Upper lobe of left lung (tissue), 6 donors: Measurements from ENCODE around the gene ABCD3. TPM values are rescaled to one million over a fixed set of nuclear protein-coding genes. Genes with fewer than 3 reads are reported as not detected.

ENCODE experiments used
- ATAC-seq, 2 donors: fragments of 200-7000 bp; cut with Tn5 transposase; one replicate each; pipeline ENCODE4 v1.9.1; 2022; ENCODE audit warnings: mild to moderate bottlenecking in 2 of 2, moderate library complexity in 2 of 2; ENCODE audit not compliant: low FRiP score in 2 of 2
- DNase-seq, 2 donors: peaks; one replicate each; pipeline ENCODE4 v3.0.0-alpha.2; 2019 to 2020
- H3K27ac ChIP-seq, 4 donors: fragments of 200-600 bp; sonication (generic); one replicate each; pipeline ENCODE4 v1.5.1; 2016 to 2019
- H3K27me3 ChIP-seq, 4 donors: fragments of 200-600 bp; sonication (generic); one replicate each; pipeline ENCODE4 v1.5.1; 2017 to 2019
- H3K36me3 ChIP-seq, 4 donors: fragments of 200-600 bp; sonication (generic); one replicate each; pipeline ENCODE4 v1.5.1; 2016 to 2019
- H3K4me1 ChIP-seq, 4 donors: fragments of 200-600 bp; sonication (generic); one replicate each; pipeline ENCODE4 v1.5.1; 2018 to 2019
- H3K4me3 ChIP-seq, 4 donors: fragments of 200-600 bp; sonication (generic); one replicate each; pipeline ENCODE4 v1.5.1; 2017 to 2019; ENCODE audit warnings: mild to moderate bottlenecking in 2 of 4, moderate library complexity in 1 of 4
- H3K9me3 ChIP-seq, 4 donors: fragments of 200-600 bp; sonication (generic); one replicate each; pipeline ENCODE4 v1.5.1; 2018 to 2019
- EP300 ChIP-seq, 4 donors: sonication (generic); formaldehyde crosslinking; IDR thresholded peaks; one replicate each; pipeline ENCODE4 v1.5.1; 2017; ENCODE audit warnings: antibody characterized with exemption in 4 of 4, control low read depth in 2 of 4
- POLR2A ChIP-seq, 4 donors: fragments of 450-650 bp; IDR thresholded peaks; one replicate each; pipeline ENCODE4 v1.5.1; 2016 to 2017; ENCODE audit warnings: antibody characterized with exemption in 4 of 4, mild to moderate bottlenecking in 2 of 4
- POLR2AphosphoS5 ChIP-seq, 2 donors: sonication (generic); formaldehyde crosslinking; IDR thresholded peaks; one replicate each; pipeline ENCODE4 v1.5.1; 2017; ENCODE audit warnings: antibody characterized with exemption in 2 of 2
- WGBS, 2 donors: methylation state at CpG; one replicate each; pipeline ENCODE4 v1.1.5; 2017 to 2018; 5-methylcytosine and 5-hydroxymethylcytosine counted together
- total RNA-seq, 6 donors: library from RNA; depleted of rRNA in 4 of 6; stranded (reverse); fragments of >200 nt in 4 of 6; gene quantifications; one replicate each; pipeline versions ENCODE4 v1.1.0 to v1.2.1, GENCODE V29; 2016 to 2021
- TF ChIP-seq, protein P1 (sequence below), 6 experiments: fragments of 450-650 bp in 4 of 6; fragments of 200-600 bp in 2 of 6; sonication (generic) in 2 of 6; IDR thresholded peaks; one replicate each; pipeline ENCODE4 v1.5.1; 2016 to 2019; ENCODE audit warnings: antibody characterized with exemption in 6 of 6
- donor health status: DM: no; HTN: no; CAD: no; lungs with moderate emphysema.
- donor health status: DM: no; HTN: yes; CAD: no; lungs with severe emphysema.

ABCD3 gene
- total RNA-seq, 6 donors from 2014 or later = 14.2 to 54.8 (median 38.1) TPM

DNA sequence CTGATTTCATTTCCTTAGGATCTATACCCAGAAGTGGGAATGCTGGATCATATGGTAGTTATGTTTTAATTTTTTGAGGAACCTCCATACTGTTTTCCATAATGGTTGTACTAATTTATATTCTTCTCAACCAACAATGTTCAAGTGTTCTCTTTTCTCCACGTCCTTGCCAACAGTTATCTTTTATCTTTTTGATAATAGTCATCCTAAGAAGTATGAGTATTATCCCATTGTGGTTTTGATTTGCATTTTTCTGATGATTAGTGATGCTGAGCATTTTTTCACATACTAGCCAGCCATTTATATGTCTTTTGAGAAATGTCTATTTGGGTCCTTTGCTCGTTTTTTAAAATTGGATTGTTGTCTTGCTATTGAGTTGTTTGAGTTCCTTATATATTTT is 38.5 kb downstream of the ABCD3 start:
- DNase-seq (no peak), ATAC-seq (no peak)
- 83 to 86% methylated on average over 2 of the region's 2 CpGs for WGBS, 2 donors
- Histone ChIP-seq H3K27me3 (no peaks in the 10 kb centered on the region), H3K27ac (no peak overlapping the region), H3K9me3 (peaks cover 0 to 4% (median under 1%) of the 10 kb centered on the region in 4 donors), H3K36me3 (peaks cover 0 to 22% (median 0%) of the 10 kb centered on the region in 4 donors), H3K4me1 (peaks cover 0 to 4% (median 0%) of the 10 kb centered on the region in 4 donors), H3K4me3 (no peak overlapping the region)
- TF ChIP-seq POLR2AphosphoS5 (IDR thresholded peaks at IDR 0.05) (no peak), EP300 (IDR thresholded peaks at IDR 0.05) (no peak), POLR2A (IDR thresholded peaks at IDR 0.05) (no peak)
- TF ChIP-seq, protein P1, sequence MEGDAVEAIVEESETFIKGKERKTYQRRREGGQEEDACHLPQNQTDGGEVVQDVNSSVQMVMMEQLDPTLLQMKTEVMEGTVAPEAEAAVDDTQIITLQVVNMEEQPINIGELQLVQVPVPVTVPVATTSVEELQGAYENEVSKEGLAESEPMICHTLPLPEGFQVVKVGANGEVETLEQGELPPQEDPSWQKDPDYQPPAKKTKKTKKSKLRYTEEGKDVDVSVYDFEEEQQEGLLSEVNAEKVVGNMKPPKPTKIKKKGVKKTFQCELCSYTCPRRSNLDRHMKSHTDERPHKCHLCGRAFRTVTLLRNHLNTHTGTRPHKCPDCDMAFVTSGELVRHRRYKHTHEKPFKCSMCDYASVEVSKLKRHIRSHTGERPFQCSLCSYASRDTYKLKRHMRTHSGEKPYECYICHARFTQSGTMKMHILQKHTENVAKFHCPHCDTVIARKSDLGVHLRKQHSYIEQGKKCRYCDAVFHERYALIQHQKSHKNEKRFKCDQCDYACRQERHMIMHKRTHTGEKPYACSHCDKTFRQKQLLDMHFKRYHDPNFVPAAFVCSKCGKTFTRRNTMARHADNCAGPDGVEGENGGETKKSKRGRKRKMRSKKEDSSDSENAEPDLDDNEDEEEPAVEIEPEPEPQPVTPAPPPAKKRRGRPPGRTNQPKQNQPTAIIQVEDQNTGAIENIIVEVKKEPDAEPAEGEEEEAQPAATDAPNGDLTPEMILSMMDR (IDR thresholded peaks at IDR 0.05) = no peak

DNA sequence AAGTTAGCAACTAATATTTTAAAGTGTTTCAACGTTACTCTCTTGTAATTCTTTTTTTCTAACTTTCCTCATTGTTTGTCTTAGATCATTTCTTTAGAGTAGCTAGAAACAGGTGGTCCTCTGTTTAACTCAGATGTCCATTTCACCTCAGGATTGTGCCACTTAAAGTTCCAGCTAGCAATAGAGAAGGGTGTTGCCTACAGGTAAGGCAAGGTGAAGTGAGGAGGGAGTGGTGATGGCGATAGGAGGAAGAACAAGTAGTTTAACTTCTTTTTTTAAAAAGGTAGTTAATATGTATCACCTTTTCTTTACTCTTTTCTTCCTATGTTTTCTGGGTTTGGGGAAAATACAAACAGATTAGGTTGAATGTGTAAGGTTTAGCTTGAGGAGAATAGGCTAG is 44.4 kb downstream of the ABCD3 start:
- TF ChIP-seq POLR2AphosphoS5 (IDR thresholded peaks at IDR 0.05) (no peak), EP300 (IDR thresholded peaks at IDR 0.05) (no peak), POLR2A (IDR thresholded peaks at IDR 0.05) (no peak)
- peaks cover 12 to 29% (median 20%) of the 10 kb centered on the region in 4 donors for H3K4me1 ChIP-seq
- H3K36me3 ChIP-seq = peaks cover 0 to 24% (median 0%) of the 10 kb centered on the region in 4 donors
- no peak for ATAC-seq
- H3K27me3 ChIP-seq = no peaks in the 10 kb centered on the region
- peak in 1 of 2 donors; percentile 24 for DNase-seq
- WGBS, 2 donors = 65 to 83% methylated on average over 2 of the region's 2 CpGs
- H3K27ac ChIP-seq = peak overlapping the region in 2 of 4 donors; percentile 32 to 64
- H3K4me3 ChIP-seq = no peak overlapping the region
- no peaks in the 10 kb centered on the region for H3K9me3 ChIP-seq

DNA sequence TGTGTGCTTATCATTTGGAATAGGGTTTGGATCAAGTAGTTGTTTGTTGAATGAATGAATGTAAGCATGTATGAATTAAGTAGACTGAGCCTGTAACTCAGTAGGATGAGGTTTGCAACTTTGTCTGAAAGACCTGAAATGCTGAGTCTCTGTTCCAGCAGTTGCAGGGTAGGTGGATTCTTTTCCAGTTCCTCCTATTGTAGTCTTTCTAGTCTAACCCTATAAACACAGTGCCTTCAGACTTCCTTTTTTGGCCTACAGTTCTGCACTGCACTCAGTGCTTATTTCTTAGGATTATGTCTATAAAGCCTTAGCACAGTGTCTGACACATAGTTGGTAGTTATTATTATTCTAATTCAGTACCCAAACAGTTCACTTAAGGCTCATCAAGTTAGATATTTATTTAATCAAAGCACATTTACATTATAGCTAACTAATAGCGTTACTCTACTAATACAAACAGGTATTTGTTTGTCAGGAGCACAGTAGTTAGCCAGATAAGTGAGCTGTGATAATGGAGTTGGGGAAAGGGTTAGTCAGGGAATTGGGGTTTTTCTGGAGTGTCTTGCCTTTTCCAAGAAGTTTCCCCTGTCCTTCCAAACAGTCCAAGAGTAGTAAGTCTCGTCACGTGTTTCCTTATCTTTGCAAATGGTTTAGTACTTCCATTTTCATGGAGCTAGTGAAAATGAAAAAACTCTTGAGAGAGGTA is 45.0 kb downstream of the ABCD3 start:
- DNase-seq = no peak
- H3K4me3 ChIP-seq = no peak overlapping the region
- peaks cover 12 to 29% (median 20%) of the 10 kb centered on the region in 4 donors for H3K4me1 ChIP-seq
- H3K36me3 ChIP-seq = peaks cover 0 to 28% (median 2%) of the 10 kb centered on the region in 4 donors
- TF ChIP-seq EP300 (IDR thresholded peaks at IDR 0.05) = no peak
- TF ChIP-seq, protein P1 (IDR thresholded peaks at IDR 0.05) = no peak
- H3K27me3 ChIP-seq = no peaks in the 10 kb centered on the region
- no peaks in the 10 kb centered on the region for H3K9me3 ChIP-seq
- peak in 1 of 2 donors; percentile 53 for ATAC-seq
- peak overlapping the region in 3 of 4 donors; percentile 4 to 64 (median 32) for H3K27ac ChIP-seq
- WGBS, 2 donors = 49 to 62% methylated on average over 3 of the region's 3 CpGs

DNA sequence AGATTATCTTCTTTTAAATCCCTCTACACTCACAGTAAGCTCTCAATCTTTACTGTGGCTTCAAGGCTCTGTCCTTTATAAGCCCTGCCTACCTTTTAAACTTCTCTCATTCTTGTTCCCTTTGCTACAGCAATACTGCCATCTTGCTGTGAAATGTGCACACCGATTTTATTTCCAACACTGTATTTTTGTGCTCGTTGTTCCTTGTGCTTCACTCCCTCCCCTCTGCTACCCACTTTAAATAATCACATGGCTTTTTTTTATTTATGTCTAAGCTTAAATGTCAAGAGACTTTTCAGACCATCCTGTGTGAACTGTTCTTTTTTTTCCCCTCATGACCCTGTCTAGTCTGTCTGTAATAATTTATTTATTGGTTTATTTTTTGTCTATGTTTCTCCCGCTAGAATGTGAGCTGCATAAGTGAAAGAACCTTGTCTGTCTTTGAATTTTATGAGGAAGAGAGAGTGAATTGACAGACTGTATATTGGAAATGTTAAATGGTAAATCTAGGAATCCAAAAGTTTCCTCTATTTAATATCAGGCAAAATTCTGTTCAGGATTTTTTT is 45.7 kb downstream of the ABCD3 start:
- Histone ChIP-seq H3K27ac (peak overlapping the region in 3 of 4 donors; percentile 4 to 64 (median 32)), H3K4me3 (no peak overlapping the region), H3K9me3 (no peaks in the 10 kb centered on the region), H3K27me3 (no peaks in the 10 kb centered on the region), H3K36me3 (peaks cover 0 to 28% (median 2%) of the 10 kb centered on the region in 4 donors), H3K4me1 (peaks cover 12 to 29% (median 20%) of the 10 kb centered on the region in 4 donors)
- ATAC-seq (peak; percentile 74 to 79), DNase-seq (no peak)
- WGBS, 2 donors = 54 to 62% methylated on average over 3 of the region's 3 CpGs
- TF ChIP-seq POLR2A (IDR thresholded peaks at IDR 0.05) (no peak), POLR2AphosphoS5 (IDR thresholded peaks at IDR 0.05) (no peak), EP300 (IDR thresholded peaks at IDR 0.05) (no peak)
- TF ChIP-seq, protein P1 (IDR thresholded peaks at IDR 0.05) = peak; percentile 26 to 75 (median 58)

DNA sequence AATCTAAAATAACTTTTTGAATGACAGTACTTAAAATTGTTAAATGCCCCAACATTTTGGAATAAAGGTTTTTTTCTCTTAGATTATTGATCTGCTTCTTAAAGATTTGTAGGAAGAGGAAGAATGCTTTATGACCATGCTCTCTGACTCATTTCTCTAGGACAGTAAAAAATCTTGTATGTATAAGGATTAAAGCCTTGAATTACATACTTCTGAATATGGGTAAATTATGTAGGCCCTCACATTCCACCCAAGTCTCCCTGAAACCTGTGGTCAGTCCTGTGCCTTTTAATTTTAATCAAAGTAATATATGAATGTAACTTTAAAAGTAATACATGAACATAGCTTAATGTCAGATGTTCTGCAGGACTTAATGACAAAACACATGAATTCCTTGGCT is 50.5 kb downstream of the ABCD3 start:
- DNase-seq = no peak

More for the DNA sequence above, 50.5 kb downstream of the ABCD3 start:
- no peak overlapping the region for H3K4me3 ChIP-seq
- no peaks in the 10 kb centered on the region for H3K9me3 ChIP-seq
- H3K36me3 ChIP-seq = peaks cover 0 to 16% (median 2%) of the 10 kb centered on the region in 4 donors
- no peak for ATAC-seq
- no peak overlapping the region for H3K27ac ChIP-seq
- no peaks in the 10 kb centered on the region for H3K27me3 ChIP-seq
- peaks cover 0 to 13% (median 6%) of the 10 kb centered on the region in 4 donors for H3K4me1 ChIP-seq
- TF ChIP-seq EP300 (IDR thresholded peaks at IDR 0.05) = no peak
- no peak for TF ChIP-seq POLR2A (IDR thresholded peaks at IDR 0.05)
- no peak for TF ChIP-seq POLR2AphosphoS5 (IDR thresholded peaks at IDR 0.05)
- TF ChIP-seq, protein P1 (IDR thresholded peaks at IDR 0.05) = no peak
